ENCODE results near the gene CLN5.
"Not testable (repeated sequence)": the region's sequence is repeated elsewhere in the genome, so short reads cannot be mapped to it uniquely, and the experiment has no call there.

The CLN5 gene

GRCh38 chr13:76991796-76992547 is at the start of gene CLN5:
CLN5 (plus strand) TSS chr13:76992081; CDS start chr13:76992099, 18 bp downstream.
- Mint-ChIP-seq H3K4me3 (peak within 1 kb of the TSS; percentile 97), H3K27me3 (ENCODE audit: low read depth) (peaks cover 12% of the 10 kb centered on the region), H3K36me3 (ENCODE audit: low read depth) (peaks cover 19% of the 10 kb centered on the region), H3K9me3 (no peaks in the 10 kb centered on the region), H3K27ac (peak within 1 kb of the TSS; percentile 99), H3K4me1 (ENCODE audit: low read depth) (peaks cover 35% of the 10 kb centered on the region)

GRCh38 chr13:76942363-76942762 is 49.5 kb upstream of the CLN5 start:
- Mint-ChIP-seq H3K27me3 (ENCODE audit: low read depth) (no peaks in the 10 kb centered on the region), H3K4me1 (ENCODE audit: low read depth) (no peaks in the 10 kb centered on the region), H3K9me3 (no peaks in the 10 kb centered on the region), H3K36me3 (ENCODE audit: low read depth) (no peaks in the 10 kb centered on the region), H3K27ac (no peak overlapping the region), H3K4me3 (no peak overlapping the region)

- H3K27me3 Mint-ChIP-seq (ENCODE audit: low read depth): no peaks in the 10 kb centered on the region
- H3K27ac Mint-ChIP-seq: no peak overlapping the region
- H3K4me3 Mint-ChIP-seq: no peak overlapping the region
- no peaks in the 10 kb centered on the region for H3K36me3 Mint-ChIP-seq (ENCODE audit: low read depth)
- H3K4me1 Mint-ChIP-seq (ENCODE audit: low read depth): no peaks in the 10 kb centered on the region
- H3K9me3 Mint-ChIP-seq: no peaks in the 10 kb centered on the region
Measured at GRCh38 chr13:76943646-76944045, 48.2 kb upstream of the CLN5 start.

- Mint-ChIP-seq H3K9me3 (no peaks in the 10 kb centered on the region), H3K4me3 (no peak overlapping the region), H3K27ac (no peak overlapping the region), H3K36me3 (ENCODE audit: low read depth) (no peaks in the 10 kb centered on the region), H3K4me1 (ENCODE audit: low read depth) (no peaks in the 10 kb centered on the region), H3K27me3 (ENCODE audit: low read depth) (no peaks in the 10 kb centered on the region)
Measured at GRCh38 chr13:76944456-76944855, 47.4 kb upstream of the CLN5 start.

GRCh38 chr13:76948149-76948548 is 43.7 kb upstream of the CLN5 start, which contains the start of gene ACOD1:
ACOD1 (plus strand) TSS chr13:76948511; CDS start chr13:76948559, 48 bp downstream.
- Mint-ChIP-seq H3K4me3 (no peak within 1 kb of the TSS), H3K27ac (no peak within 1 kb of the TSS), H3K4me1 (ENCODE audit: low read depth) (no peaks in the 10 kb centered on the region), H3K27me3 (ENCODE audit: low read depth) (peaks cover 5% of the 10 kb centered on the region), H3K9me3 (no peaks in the 10 kb centered on the region), H3K36me3 (ENCODE audit: low read depth) (no peaks in the 10 kb centered on the region)

GRCh38 chr13:76950101-76950500 is 41.8 kb upstream of the CLN5 start:
- no peaks in the 10 kb centered on the region for H3K9me3 Mint-ChIP-seq

GRCh38 chr13:76953968-76954367 is 37.9 kb upstream of the CLN5 start:
- Mint-ChIP-seq H3K4me3 (no peak overlapping the region), H3K36me3 (ENCODE audit: low read depth) (no peaks in the 10 kb centered on the region), H3K9me3 (peaks cover 7% of the 10 kb centered on the region), H3K27ac (no peak overlapping the region), H3K4me1 (ENCODE audit: low read depth) (no peaks in the 10 kb centered on the region), H3K27me3 (ENCODE audit: low read depth) (peaks cover 5% of the 10 kb centered on the region)

More at GRCh38 chr13:76950101-76950500, 41.8 kb upstream of the CLN5 start:
- H3K36me3 Mint-ChIP-seq (ENCODE audit: low read depth): no peaks in the 10 kb centered on the region
- no peak overlapping the region for H3K27ac Mint-ChIP-seq
- H3K27me3 Mint-ChIP-seq (ENCODE audit: low read depth): peaks cover 5% of the 10 kb centered on the region
- H3K4me1 Mint-ChIP-seq (ENCODE audit: low read depth): no peaks in the 10 kb centered on the region
- no peak overlapping the region for H3K4me3 Mint-ChIP-seq

GRCh38 chr13:76954538-76954937 is 37.3 kb upstream of the CLN5 start:
- Mint-ChIP-seq H3K36me3 (ENCODE audit: low read depth) (no peaks in the 10 kb centered on the region), H3K4me3 (no peak overlapping the region), H3K27ac (no peak overlapping the region), H3K27me3 (ENCODE audit: low read depth) (peaks cover 5% of the 10 kb centered on the region), H3K4me1 (ENCODE audit: low read depth) (no peaks in the 10 kb centered on the region), H3K9me3 (peaks cover 10% of the 10 kb centered on the region)

- Mint-ChIP-seq H3K9me3 (peaks cover 12% of the 10 kb centered on the region), H3K4me1 (ENCODE audit: low read depth) (no peaks in the 10 kb centered on the region), H3K4me3 (no peak overlapping the region), H3K27ac (no peak overlapping the region), H3K27me3 (ENCODE audit: low read depth) (peaks cover 5% of the 10 kb centered on the region), H3K36me3 (ENCODE audit: low read depth) (no peaks in the 10 kb centered on the region)
Measured at GRCh38 chr13:76955193-76955592, 36.7 kb upstream of the CLN5 start.

GRCh38 chr13:76955661-76956060 is 36.2 kb upstream of the CLN5 start:
- H3K27ac Mint-ChIP-seq: no peak overlapping the region

GRCh38 chr13:76958841-76959432 is 32.9 kb upstream of the CLN5 start:
- Mint-ChIP-seq H3K36me3 (ENCODE audit: low read depth) (no peaks in the 10 kb centered on the region), H3K27me3 (ENCODE audit: low read depth) (no peaks in the 10 kb centered on the region), H3K4me3 (no peak overlapping the region), H3K9me3 (peaks cover 25% of the 10 kb centered on the region), H3K27ac (no peak overlapping the region), H3K4me1 (ENCODE audit: low read depth) (no peaks in the 10 kb centered on the region)

More at GRCh38 chr13:76955661-76956060, 36.2 kb upstream of the CLN5 start:
- H3K27me3 Mint-ChIP-seq (ENCODE audit: low read depth): peaks cover 3% of the 10 kb centered on the region
- no peaks in the 10 kb centered on the region for H3K4me1 Mint-ChIP-seq (ENCODE audit: low read depth)
- peaks cover 16% of the 10 kb centered on the region for H3K9me3 Mint-ChIP-seq
- H3K4me3 Mint-ChIP-seq: no peak overlapping the region
- H3K36me3 Mint-ChIP-seq (ENCODE audit: low read depth): no peaks in the 10 kb centered on the region

- H3K4me3 Mint-ChIP-seq; H3K27me3 Mint-ChIP-seq (ENCODE audit: low read depth); H3K36me3 Mint-ChIP-seq (ENCODE audit: low read depth); H3K4me1 Mint-ChIP-seq (ENCODE audit: low read depth); H3K27ac Mint-ChIP-seq: not testable (repeated sequence)
- H3K9me3 Mint-ChIP-seq: peaks cover 25% of the 10 kb centered on the region
Measured at GRCh38 chr13:76959734-76960133, 32.1 kb upstream of the CLN5 start.

- Mint-ChIP-seq H3K4me1 (ENCODE audit: low read depth) (no peaks in the 10 kb centered on the region), H3K36me3 (ENCODE audit: low read depth) (no peaks in the 10 kb centered on the region), H3K9me3 (peaks cover 6% of the 10 kb centered on the region), H3K27ac (no peak overlapping the region), H3K4me3 (no peak overlapping the region), H3K27me3 (ENCODE audit: low read depth) (peaks cover 5% of the 10 kb centered on the region)
Measured at GRCh38 chr13:76965759-76966421, 26.0 kb upstream of the CLN5 start.

GRCh38 chr13:76967031-76967430 is 24.9 kb upstream of the CLN5 start:
- Mint-ChIP-seq H3K27ac (no peak overlapping the region), H3K4me1 (ENCODE audit: low read depth) (no peaks in the 10 kb centered on the region), H3K27me3 (ENCODE audit: low read depth) (peaks cover 16% of the 10 kb centered on the region), H3K4me3 (no peak overlapping the region), H3K36me3 (ENCODE audit: low read depth) (no peaks in the 10 kb centered on the region), H3K9me3 (no peaks in the 10 kb centered on the region)

GRCh38 chr13:76968041-76968440 is 23.8 kb upstream of the CLN5 start:
- H3K9me3 Mint-ChIP-seq: no peaks in the 10 kb centered on the region
- no peaks in the 10 kb centered on the region for H3K4me1 Mint-ChIP-seq (ENCODE audit: low read depth)
- H3K27ac Mint-ChIP-seq: no peak overlapping the region
- H3K27me3 Mint-ChIP-seq (ENCODE audit: low read depth): peaks cover 24% of the 10 kb centered on the region
- H3K4me3 Mint-ChIP-seq: no peak overlapping the region
- H3K36me3 Mint-ChIP-seq (ENCODE audit: low read depth): no peaks in the 10 kb centered on the region
